ENCODE data around the gene OR6S1.
"Not testable (repeated sequence)": the region's sequence is repeated elsewhere in the genome, so short reads cannot be mapped to it uniquely, and the experiment has no call there.

OR6S1 gene

DNA sequence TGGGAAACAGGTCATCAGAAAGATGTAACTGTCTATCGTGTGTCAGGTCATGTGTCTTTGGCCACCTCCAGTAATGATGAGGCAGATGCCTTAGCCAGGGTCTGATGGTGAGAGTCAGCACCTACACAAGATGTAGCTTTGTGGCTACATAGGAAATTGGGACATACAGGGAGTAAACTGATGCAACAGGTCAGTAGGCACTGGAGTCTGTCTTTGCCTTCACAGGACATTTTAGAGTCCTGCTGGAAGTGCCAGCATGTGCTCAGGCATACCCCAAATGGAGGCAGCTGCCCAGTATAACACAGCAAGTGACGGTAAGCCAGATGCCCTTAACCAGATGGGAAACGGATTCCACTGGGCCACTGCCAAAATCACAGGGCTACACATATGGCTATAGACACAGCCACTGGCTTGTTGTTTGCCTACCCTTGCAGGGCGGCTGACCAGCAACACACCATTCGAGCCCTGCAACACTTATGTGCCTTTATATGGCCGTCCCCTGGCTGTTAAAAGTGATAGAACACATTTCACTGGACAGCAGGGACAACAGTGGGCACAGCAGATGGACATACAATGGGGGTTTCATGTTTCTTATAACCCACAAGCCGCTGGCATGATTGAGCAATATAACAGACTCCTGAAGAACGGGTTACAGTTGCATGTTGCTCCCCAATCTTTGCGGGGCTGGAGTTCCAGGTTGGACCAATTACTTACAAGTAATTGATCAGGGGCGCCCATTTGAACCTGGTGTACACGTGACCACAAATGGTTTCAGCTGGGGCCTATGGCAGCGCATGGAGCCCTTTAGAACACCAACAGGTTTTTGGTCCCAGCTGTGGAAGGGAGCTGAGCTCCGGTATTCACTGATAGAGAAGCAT is 37.4 kb downstream of the OR6S1 start:
- ChIA-PET POLR2A (no interaction called here), CTCF (no interaction called here)

GRCh38 chr14:20602583-20602982 is 38.9 kb downstream of the OR6S1 start:
- DNase-seq (ENCODE audit: extremely low spot score): no peak
- ChIA-PET CTCF (no interaction called here), POLR2A (no interaction called here)
- TF ChIP-seq FOXA1 (IDR thresholded peaks at IDR 0.05): no peak

More for the DNA sequence above, 37.4 kb downstream of the OR6S1 start:
- no peak for TF ChIP-seq ELF4 (IDR thresholded peaks at IDR 0.05)
- no peak for TF ChIP-seq LEF1 (IDR thresholded peaks at IDR 0.05; ENCODE audit: borderline replicate concordance)
- no peak for DNase-seq (ENCODE audit: extremely low spot score)

DNA sequence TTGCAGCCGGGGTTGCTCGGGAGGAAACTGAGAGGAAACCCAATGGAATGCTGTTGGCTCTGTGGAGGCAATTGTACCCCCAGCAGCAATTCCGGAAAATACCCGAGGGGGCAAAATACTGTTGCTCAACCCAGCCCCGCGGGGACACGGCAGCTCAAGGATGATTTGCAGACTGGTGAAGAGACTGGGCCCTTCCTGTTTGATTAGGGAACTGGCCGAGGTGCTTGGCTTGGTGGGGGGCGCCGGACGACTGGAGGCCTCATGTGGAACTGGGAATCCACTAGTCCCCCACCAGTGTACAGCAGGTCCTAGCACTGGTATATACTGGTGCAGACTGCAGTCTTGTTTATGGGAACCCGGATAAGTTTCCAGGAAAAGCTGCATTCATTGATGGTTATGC is 40.0 kb downstream of the OR6S1 start:
- TF ChIP-seq PKNOX1 (IDR thresholded peaks at IDR 0.05) (no peak), FOXM1 (IDR thresholded peaks at IDR 0.05; ENCODE audit: borderline replicate concordance) (no peak), NFRKB (IDR thresholded peaks at IDR 0.05) (no peak), FOXA1 (IDR thresholded peaks at IDR 0.05) (no peak), FOXK2 (IDR thresholded peaks at IDR 0.05) (no peak), TARDBP (IDR thresholded peaks at IDR 0.05) (no peak), HDGF (IDR thresholded peaks at IDR 0.05; ENCODE audit: borderline replicate concordance) (no peak), SP1 (IDR thresholded peaks at IDR 0.05) (no peak), L3MBTL2 (conservative IDR thresholded peaks at IDR 0.05) (no peak), ELF4 (IDR thresholded peaks at IDR 0.05) (no peak), ARNT (IDR thresholded peaks at IDR 0.05) (no peak), LEF1 (IDR thresholded peaks at IDR 0.05; ENCODE audit: borderline replicate concordance) (no peak)
- no peak for DNase-seq (ENCODE audit: extremely low spot score)
- POLR2A ChIA-PET: no interaction called here
- CTCF ChIA-PET: no interaction called here

DNA sequence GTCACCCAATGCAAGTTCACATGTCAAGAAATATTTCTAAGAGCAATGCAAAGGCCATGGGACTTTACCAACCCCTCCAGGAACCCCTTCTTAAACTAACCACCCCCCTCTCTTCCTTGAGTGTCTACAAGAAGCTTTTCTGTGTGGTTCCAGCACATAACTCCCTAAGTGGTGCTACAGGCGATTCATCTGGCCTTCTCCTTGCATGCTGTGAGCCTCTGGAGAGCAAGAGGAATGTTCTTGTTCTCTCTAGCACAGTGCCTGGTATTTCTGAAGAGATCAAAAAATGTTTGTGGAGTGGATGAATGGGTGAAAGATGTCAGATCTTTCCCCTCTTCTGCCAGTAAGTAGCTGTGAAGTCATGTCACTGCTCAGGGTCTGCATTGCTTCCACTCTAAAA is 44.4 kb downstream of the OR6S1 start:
- POLR2A ChIA-PET: interaction anchor here (1.6 kb wide), 1 partner anchor 142 kb away, joined by 5 read pairs; the partner anchor contains the start of genes APEX1 and OSGEP
- CTCF ChIA-PET: no interaction called here
- no peak for TF ChIP-seq FOXA1 (IDR thresholded peaks at IDR 0.05)
- TF ChIP-seq NFRKB (IDR thresholded peaks at IDR 0.05): no peak
- TF ChIP-seq L3MBTL2 (conservative IDR thresholded peaks at IDR 0.05): no peak
- no peak for TF ChIP-seq LEF1 (IDR thresholded peaks at IDR 0.05; ENCODE audit: borderline replicate concordance)
- TF ChIP-seq FOXK2 (IDR thresholded peaks at IDR 0.05): no peak
- TF ChIP-seq ARNT (IDR thresholded peaks at IDR 0.05): no peak
- TF ChIP-seq TARDBP (IDR thresholded peaks at IDR 0.05): no peak
- TF ChIP-seq PKNOX1 (IDR thresholded peaks at IDR 0.05): no peak
- TF ChIP-seq HDGF (IDR thresholded peaks at IDR 0.05; ENCODE audit: borderline replicate concordance): no peak
- no peak for TF ChIP-seq CTBP1 (IDR thresholded peaks at IDR 0.05; ENCODE audit: borderline replicate concordance)
- no peak for TF ChIP-seq BHLHE40 (IDR thresholded peaks at IDR 0.05; ENCODE audit: borderline replicate concordance)
- no peak for TF ChIP-seq FOXM1 (IDR thresholded peaks at IDR 0.05; ENCODE audit: borderline replicate concordance)
- no peak for TF ChIP-seq SUZ12 (IDR thresholded peaks at IDR 0.05)
- no peak for TF ChIP-seq ELF4 (IDR thresholded peaks at IDR 0.05)
- TF ChIP-seq SP1 (IDR thresholded peaks at IDR 0.05): no peak
- no peak for TF ChIP-seq ZNF384 (IDR thresholded peaks at IDR 0.05)
- DNase-seq (ENCODE audit: extremely low spot score): no peak

DNA sequence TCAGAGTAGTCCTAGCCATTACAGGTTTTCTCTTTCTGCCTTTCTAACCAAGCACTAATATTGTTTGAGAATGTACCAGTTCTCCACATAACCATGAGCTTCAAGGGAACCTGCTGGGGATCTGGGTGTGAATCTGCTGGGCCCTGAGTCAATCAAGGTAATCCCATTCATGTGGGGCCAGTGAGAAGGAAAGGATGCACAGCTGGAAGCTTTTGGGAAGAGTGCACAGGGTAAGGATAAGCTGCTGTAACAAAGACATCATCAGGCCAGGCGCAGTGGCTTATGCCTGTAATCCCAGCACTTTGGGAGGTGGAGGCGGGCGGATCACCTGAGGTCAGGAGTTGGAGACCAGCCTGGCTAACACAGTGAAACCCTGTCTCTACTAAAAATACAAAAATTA is 45.8 kb downstream of the OR6S1 start:
- CTCF ChIA-PET; DNase-seq (ENCODE audit: extremely low spot score); POLR2A ChIA-PET: not testable (repeated sequence)

DNA sequence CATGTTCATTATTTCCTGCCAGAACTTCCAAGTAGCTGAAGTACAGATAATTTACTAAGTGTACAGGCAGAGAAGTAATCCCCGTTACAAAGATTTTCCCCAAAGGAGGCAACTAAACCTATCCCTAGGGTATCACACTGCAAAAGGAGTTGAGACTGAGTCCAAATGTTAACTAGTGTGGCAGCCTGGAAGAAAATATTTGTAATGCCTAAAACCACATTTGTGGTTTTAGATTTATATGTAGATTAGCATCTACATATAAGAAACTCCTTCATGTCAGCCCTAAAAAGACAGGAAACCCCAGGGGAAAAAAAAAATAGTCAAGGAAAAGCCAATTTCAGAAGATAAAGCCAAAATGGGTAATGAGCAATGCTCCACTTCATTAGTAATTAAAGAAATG is 48.9 kb downstream of the OR6S1 start:
- ChIA-PET POLR2A (no interaction called here), CTCF (no interaction called here)
- DNase-seq (ENCODE audit: extremely low spot score): no peak
- no peak for TF ChIP-seq SUZ12 (IDR thresholded peaks at IDR 0.05)
- TF ChIP-seq ZNF384 (IDR thresholded peaks at IDR 0.05): no peak
- TF ChIP-seq NFRKB (IDR thresholded peaks at IDR 0.05): no peak
- no peak for TF ChIP-seq CTBP1 (IDR thresholded peaks at IDR 0.05; ENCODE audit: borderline replicate concordance)
- TF ChIP-seq FOXA1 (IDR thresholded peaks at IDR 0.05): no peak
- TF ChIP-seq SP1 (IDR thresholded peaks at IDR 0.05): no peak
- no peak for TF ChIP-seq ELF4 (IDR thresholded peaks at IDR 0.05)
- TF ChIP-seq FOXK2 (IDR thresholded peaks at IDR 0.05): no peak
- no peak for TF ChIP-seq L3MBTL2 (conservative IDR thresholded peaks at IDR 0.05)
- no peak for TF ChIP-seq PKNOX1 (IDR thresholded peaks at IDR 0.05)
- no peak for TF ChIP-seq TARDBP (IDR thresholded peaks at IDR 0.05)
- TF ChIP-seq BHLHE40 (IDR thresholded peaks at IDR 0.05; ENCODE audit: borderline replicate concordance): no peak
- TF ChIP-seq ARNT (IDR thresholded peaks at IDR 0.05): no peak
- TF ChIP-seq HDGF (IDR thresholded peaks at IDR 0.05; ENCODE audit: borderline replicate concordance): no peak

- ChIA-PET POLR2A (no interaction called here), CTCF (no interaction called here)
- TF ChIP-seq FOXK2 (IDR thresholded peaks at IDR 0.05) (no peak), CTBP1 (IDR thresholded peaks at IDR 0.05; ENCODE audit: borderline replicate concordance) (no peak), FOXM1 (IDR thresholded peaks at IDR 0.05; ENCODE audit: borderline replicate concordance) (no peak), TARDBP (IDR thresholded peaks at IDR 0.05) (no peak), FOXA1 (IDR thresholded peaks at IDR 0.05) (no peak), ZNF384 (IDR thresholded peaks at IDR 0.05) (no peak), SP1 (IDR thresholded peaks at IDR 0.05) (no peak)
- DNase-seq (ENCODE audit: extremely low spot score): no peak
Measured at GRCh38 chr14:20591235-20591634, 50.3 kb downstream of the OR6S1 start, which contains the start of gene RNASE12. Gene RNASE12 (minus strand): TSS chr14:20591376. CDS start chr14:20590723, 653 bp downstream.

Data from HEK293T (cell line).